HepG2 (cell line): ENCODE results near the gene C9orf50. TPM values are rescaled to one million over a fixed set of nuclear protein-coding genes. Genes with fewer than 3 reads are reported as not detected.

ENCODE experiments used
- BRD4 ChIP-seq: sonication (generic); formaldehyde crosslinking; IDR thresholded peaks from 2 replicates; pipeline ENCODE4 v1.4.0; 2020; ENCODE audit warnings: missing genetic modification reagents
- CBX2 ChIP-seq, 2 experiments: fragments of 200-600 bp in 1 of 2; sonication (generic); formaldehyde crosslinking in 1 of 2; IDR thresholded peaks; 2 replicates each; pipeline versions ENCODE4 v1.7.0 to v1.8.1; 2018 to 2022; ENCODE audit warnings: low read depth in 2 of 2, low read length in 1 of 2, mild to moderate bottlenecking in 1 of 2, missing genetic modification reagents in 1 of 2
- CEBPB ChIP-seq: IDR thresholded peaks from 2 replicates; pipeline ENCODE4 v1.6.1; 2011; ENCODE audit warnings: low read depth, low read length, improper control_type of control experiment, borderline replicate concordance
- EEA1 ChIP-seq: sonication (generic); formaldehyde crosslinking; IDR thresholded peaks from 2 replicates; pipeline ENCODE4 v1.5.1; 2020; ENCODE audit warnings: mild to moderate bottlenecking, missing genetic modification reagents, borderline replicate concordance
- GATA4 ChIP-seq: sonication (generic); IDR thresholded peaks from 2 replicates; pipeline ENCODE4 v1.6.1; 2016; ENCODE audit warnings: antibody characterized with exemption, low read depth, borderline replicate concordance
- JUN ChIP-seq: sonication (generic); formaldehyde crosslinking; IDR thresholded peaks from 2 replicates; pipeline ENCODE4 v1.4.0; 2020; ENCODE audit warnings: mild to moderate bottlenecking, missing genetic modification reagents
- KDM5A ChIP-seq: fragments of 200-600 bp; sonication (generic); IDR thresholded peaks from 2 replicates; pipeline ENCODE4 v1.7.0; 2018; ENCODE audit warnings: antibody characterized with exemption, mild to moderate bottlenecking, low read length, borderline replicate concordance
- NFIC ChIP-seq: IDR thresholded peaks from 2 replicates; pipeline ENCODE4 v1.6.1; 2012; ENCODE audit warnings: mild to moderate bottlenecking, low read length, inconsistent platforms
- NFRKB ChIP-seq: fragments of 450-650 bp; IDR thresholded peaks from 2 replicates; pipeline ENCODE4 v1.6.1; 2017
- PHF5A ChIP-seq: IDR thresholded peaks from one replicate; pipeline ENCODE4 v1.6.1; 2018; ENCODE audit warnings: low read depth, missing genetic modification reagents; ENCODE audit not compliant: unreplicated experiment
- SALL2 ChIP-seq: sonication (generic); formaldehyde crosslinking; IDR thresholded peaks from 2 replicates; pipeline ENCODE4 v1.8.1; 2023; ENCODE audit warnings: mild to moderate bottlenecking, missing genetic modification reagents, inconsistent platforms
- SKI ChIP-seq: fragments of 450-650 bp; IDR thresholded peaks from one replicate; pipeline ENCODE4 v1.6.1; 2018; ENCODE audit warnings: mild to moderate bottlenecking; ENCODE audit not compliant: partially characterized antibody
- ZNF205 ChIP-seq: IDR thresholded peaks from 2 replicates; pipeline ENCODE4 v1.6.1; 2018; ENCODE audit warnings: missing biosample characterization, missing genetic modification reagents
- ZNF30 ChIP-seq: sonication (generic); formaldehyde crosslinking; IDR thresholded peaks from 2 replicates; pipeline ENCODE4 v1.5.0; 2020; ENCODE audit warnings: mild to moderate bottlenecking, missing genetic modification reagents
- ZNF326 ChIP-seq: sonication (generic); formaldehyde crosslinking; IDR thresholded peaks from 2 replicates; pipeline ENCODE4 v1.4.0; 2020; ENCODE audit warnings: missing genetic modification reagents, borderline replicate concordance
- ZNF530 ChIP-seq: sonication (generic); formaldehyde crosslinking; IDR thresholded peaks from 2 replicates; pipeline ENCODE4 v1.5.0; 2020; ENCODE audit warnings: low read depth, mild to moderate bottlenecking, missing genetic modification reagents
- ZNF569 ChIP-seq: sonication (generic); formaldehyde crosslinking; IDR thresholded peaks from 2 replicates; pipeline ENCODE4 v1.5.0; 2020; ENCODE audit warnings: mild to moderate bottlenecking, missing genetic modification reagents, moderate library complexity, borderline replicate concordance
- polyA plus RNA-seq, 8 experiments: library from polyadenylated mRNA; depleted of rRNA in 3 of 8; stranded (reverse) in 7 of 8; unstranded in 1 of 8; fragments of >200 nt; fragmentation: Illumina TruSeq in 4 of 8; extraction: Trizol in 4 of 8; gene quantifications; 2 replicates each; pipeline versions ENCODE4 v1.2.1 to v1.2.3, GENCODE V29; 2011 to 2016; ENCODE audit warnings: low read depth in 4 of 8, missing spikeins in 1 of 8, mixed read lengths in 1 of 8; ENCODE audit not compliant: insufficient read depth in 1 of 8
- total RNA-seq, 5 experiments: library from RNA; depleted of rRNA; stranded (reverse); fragments of >200 nt; fragmentation: Illumina TruSeq; extraction: Trizol; gene quantifications; 2 replicates each; pipeline ENCODE4 v1.2.3, GENCODE V29; 2016; ENCODE audit warnings: low read depth in 1 of 5
- TF ChIP-seq, protein P1 (sequence below): sonication (generic); formaldehyde crosslinking; IDR thresholded peaks from 2 replicates; pipeline ENCODE4 v1.4.0; 2020; ENCODE audit warnings: missing genetic modification reagents, borderline replicate concordance
- TF ChIP-seq, protein P2 (sequence below): sonication (generic); formaldehyde crosslinking; IDR thresholded peaks from 2 replicates; pipeline ENCODE4 v1.4.0; 2020; ENCODE audit warnings: missing genetic modification reagents
- TF ChIP-seq, protein P3 (sequence below): sonication (generic); formaldehyde crosslinking; IDR thresholded peaks from 2 replicates; pipeline ENCODE4 v1.8.0; 2022; ENCODE audit warnings: missing genetic modification reagents, mild to moderate bottlenecking, borderline replicate concordance
- TF ChIP-seq, protein P4 (sequence below): sonication (generic); formaldehyde crosslinking; IDR thresholded peaks from 2 replicates; pipeline ENCODE4 v1.5.0; 2020; ENCODE audit warnings: mild to moderate bottlenecking, missing genetic modification reagents
- TF ChIP-seq, protein P5 (sequence below): sonication (generic); formaldehyde crosslinking; IDR thresholded peaks from 2 replicates; pipeline ENCODE4 v1.5.0; 2020; ENCODE audit warnings: mild to moderate bottlenecking, missing genetic modification reagents

The C9orf50 gene
- total and polyA plus RNA-seq, 2 of the 13 experiments (the other 11 are each of a cell fraction or from before 2014, with no cell fraction given) = not detected

DNA sequence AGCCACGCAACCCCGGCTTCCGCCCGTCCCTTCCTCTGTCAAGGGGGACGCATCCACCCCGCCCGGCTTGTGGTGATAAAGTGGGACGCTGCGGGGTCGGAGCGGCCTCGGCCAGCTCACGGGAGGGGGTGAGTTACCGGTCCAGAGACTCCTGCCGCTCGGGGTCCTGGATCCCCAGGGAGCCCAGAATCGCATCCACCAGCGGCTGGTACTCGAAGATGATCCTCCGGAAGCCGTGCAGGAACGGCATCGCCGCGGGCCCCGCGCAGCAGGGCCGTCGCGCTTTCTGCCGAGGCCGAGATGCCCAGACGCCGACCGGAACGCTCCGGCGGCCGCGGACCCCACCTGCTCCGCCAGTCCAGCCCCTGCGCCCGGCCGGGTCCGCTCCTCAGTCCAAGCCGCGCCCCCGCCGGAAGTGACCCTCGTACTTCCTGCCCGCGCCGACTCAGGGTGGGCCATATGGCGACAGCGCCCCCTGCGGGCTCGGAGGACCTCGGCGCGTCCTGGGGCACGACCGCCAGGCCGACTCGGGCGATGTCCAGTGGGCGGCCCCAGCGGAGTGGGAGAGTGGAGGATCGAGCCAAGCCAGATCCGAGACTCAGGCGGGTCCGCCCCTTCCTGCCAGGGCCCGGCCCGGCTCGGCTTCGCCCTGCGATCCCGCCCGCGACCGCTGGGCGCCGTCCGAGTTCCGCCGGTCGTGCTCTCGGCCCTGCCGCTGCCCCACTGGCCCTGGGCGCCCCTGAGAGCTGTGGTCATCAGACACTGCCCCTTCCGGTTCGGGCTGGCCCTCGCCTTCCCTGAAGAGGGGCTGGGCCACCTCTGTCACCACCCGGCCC, 21.1 kb upstream of the C9orf50 start, which contains the start of gene ASB6 (continued):
- TF ChIP-seq, protein P1, sequence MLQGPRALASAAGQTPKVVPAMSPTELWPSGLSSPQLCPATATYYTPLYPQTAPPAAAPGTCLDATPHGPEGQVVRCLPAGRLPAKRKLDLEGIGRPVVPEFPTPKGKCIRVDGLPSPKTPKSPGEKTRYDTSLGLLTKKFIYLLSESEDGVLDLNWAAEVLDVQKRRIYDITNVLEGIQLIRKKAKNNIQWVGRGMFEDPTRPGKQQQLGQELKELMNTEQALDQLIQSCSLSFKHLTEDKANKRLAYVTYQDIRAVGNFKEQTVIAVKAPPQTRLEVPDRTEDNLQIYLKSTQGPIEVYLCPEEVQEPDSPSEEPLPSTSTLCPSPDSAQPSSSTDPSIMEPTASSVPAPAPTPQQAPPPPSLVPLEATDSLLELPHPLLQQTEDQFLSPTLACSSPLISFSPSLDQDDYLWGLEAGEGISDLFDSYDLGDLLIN (CRISPR knock-in tag) = no peak; the same call in 1 of the 2 replicates
- TF ChIP-seq NFRKB (no peak), BRD4 (CRISPR knock-in tag) (peak; percentile 76; the same call in 1 of the 2 replicates), GATA4 (no peak), KDM5A (peak; percentile 99), NFIC (no peak), JUN (CRISPR knock-in tag) (peak; percentile 59; the same call in 1 of the 2 replicates), EEA1 (no peak), CBX2 (IDR thresholded peaks at IDR 0.05; ENCODE audit: low read depth, low read length) (no peak), CBX2 (CRISPR knock-in tag; IDR thresholded peaks at IDR 0.05; ENCODE audit: low read depth) (no peak), PHF5A (CRISPR knock-in tag) (peak; percentile 91), ZNF326 (CRISPR knock-in tag) (no peak), ZNF569 (no peak), ZNF530 (CRISPR knock-in tag) (no peak), ZNF205 (CRISPR knock-in tag) (peak; percentile 94), CEBPB (no peak), ZNF30 (no peak), SKI (peak; percentile 78), SALL2 (CRISPR knock-in tag) (peak; percentile 93)
- TF ChIP-seq, protein P2, sequence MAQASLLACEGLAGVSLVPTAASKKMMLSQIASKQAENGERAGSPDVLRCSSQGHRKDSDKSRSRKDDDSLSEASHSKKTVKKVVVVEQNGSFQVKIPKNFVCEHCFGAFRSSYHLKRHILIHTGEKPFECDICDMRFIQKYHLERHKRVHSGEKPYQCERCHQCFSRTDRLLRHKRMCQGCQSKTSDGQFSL (CRISPR knock-in tag) = 0 out of 2 replicates have a peak, but pooled peaks have one; percentile 37
- TF ChIP-seq, protein P3, sequence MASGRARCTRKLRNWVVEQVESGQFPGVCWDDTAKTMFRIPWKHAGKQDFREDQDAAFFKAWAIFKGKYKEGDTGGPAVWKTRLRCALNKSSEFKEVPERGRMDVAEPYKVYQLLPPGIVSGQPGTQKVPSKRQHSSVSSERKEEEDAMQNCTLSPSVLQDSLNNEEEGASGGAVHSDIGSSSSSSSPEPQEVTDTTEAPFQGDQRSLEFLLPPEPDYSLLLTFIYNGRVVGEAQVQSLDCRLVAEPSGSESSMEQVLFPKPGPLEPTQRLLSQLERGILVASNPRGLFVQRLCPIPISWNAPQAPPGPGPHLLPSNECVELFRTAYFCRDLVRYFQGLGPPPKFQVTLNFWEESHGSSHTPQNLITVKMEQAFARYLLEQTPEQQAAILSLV (CRISPR knock-in tag) = peak; percentile 95
- TF ChIP-seq, protein P4, sequence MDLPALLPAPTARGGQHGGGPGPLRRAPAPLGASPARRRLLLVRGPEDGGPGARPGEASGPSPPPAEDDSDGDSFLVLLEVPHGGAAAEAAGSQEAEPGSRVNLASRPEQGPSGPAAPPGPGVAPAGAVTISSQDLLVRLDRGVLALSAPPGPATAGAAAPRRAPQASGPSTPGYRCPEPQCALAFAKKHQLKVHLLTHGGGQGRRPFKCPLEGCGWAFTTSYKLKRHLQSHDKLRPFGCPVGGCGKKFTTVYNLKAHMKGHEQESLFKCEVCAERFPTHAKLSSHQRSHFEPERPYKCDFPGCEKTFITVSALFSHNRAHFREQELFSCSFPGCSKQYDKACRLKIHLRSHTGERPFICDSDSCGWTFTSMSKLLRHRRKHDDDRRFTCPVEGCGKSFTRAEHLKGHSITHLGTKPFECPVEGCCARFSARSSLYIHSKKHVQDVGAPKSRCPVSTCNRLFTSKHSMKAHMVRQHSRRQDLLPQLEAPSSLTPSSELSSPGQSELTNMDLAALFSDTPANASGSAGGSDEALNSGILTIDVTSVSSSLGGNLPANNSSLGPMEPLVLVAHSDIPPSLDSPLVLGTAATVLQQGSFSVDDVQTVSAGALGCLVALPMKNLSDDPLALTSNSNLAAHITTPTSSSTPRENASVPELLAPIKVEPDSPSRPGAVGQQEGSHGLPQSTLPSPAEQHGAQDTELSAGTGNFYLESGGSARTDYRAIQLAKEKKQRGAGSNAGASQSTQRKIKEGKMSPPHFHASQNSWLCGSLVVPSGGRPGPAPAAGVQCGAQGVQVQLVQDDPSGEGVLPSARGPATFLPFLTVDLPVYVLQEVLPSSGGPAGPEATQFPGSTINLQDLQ = peak; percentile 87; the same call in 1 of the 2 replicates
- TF ChIP-seq, protein P5, sequence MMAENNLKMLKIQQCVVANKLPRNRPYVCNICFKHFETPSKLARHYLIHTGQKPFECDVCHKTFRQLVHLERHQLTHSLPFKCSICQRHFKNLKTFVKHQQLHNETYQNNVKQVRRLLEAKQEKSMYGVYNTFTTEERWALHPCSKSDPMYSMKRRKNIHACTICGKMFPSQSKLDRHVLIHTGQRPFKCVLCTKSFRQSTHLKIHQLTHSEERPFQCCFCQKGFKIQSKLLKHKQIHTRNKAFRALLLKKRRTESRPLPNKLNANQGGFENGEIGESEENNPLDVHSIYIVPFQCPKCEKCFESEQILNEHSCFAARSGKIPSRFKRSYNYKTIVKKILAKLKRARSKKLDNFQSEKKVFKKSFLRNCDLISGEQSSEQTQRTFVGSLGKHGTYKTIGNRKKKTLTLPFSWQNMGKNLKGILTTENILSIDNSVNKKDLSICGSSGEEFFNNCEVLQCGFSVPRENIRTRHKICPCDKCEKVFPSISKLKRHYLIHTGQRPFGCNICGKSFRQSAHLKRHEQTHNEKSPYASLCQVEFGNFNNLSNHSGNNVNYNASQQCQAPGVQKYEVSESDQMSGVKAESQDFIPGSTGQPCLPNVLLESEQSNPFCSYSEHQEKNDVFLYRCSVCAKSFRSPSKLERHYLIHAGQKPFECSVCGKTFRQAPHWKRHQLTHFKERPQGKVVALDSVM (CRISPR knock-in tag) = peak; percentile 66
